Measurements from ENCODE around the gene TOMM40. TPM values are rescaled to one million over a fixed set of nuclear protein-coding genes. Genes with fewer than 3 reads are reported as not detected.
A peak's percentile ranks its signal among the peaks of the same experiment; 100 is the strongest.

TOMM40 gene
- total and polyA plus RNA-seq, 9 of the 15 experiments (the other 6 are each of a cell fraction or from before 2014, with no cell fraction given) = 0.89 to 290 (median 160) TPM

- TF ChIP-seq SMARCA4 (IDR thresholded peaks at IDR 0.05) (0 out of 2 replicates have a peak, but pooled peaks have one; percentile 7), ELK3 (CRISPR knock-in tag; IDR thresholded peaks at IDR 0.05) (no peak), C11orf30 (IDR thresholded peaks at IDR 0.05; ENCODE audit: low read depth) (no peak), ATF1 (CRISPR knock-in tag; IDR thresholded peaks at IDR 0.05) (no peak), ATF1 (tag; IDR thresholded peaks at IDR 0.05) (peak; percentile 34; the same call in 1 of the 2 replicates), RBBP5 (IDR thresholded peaks at IDR 0.05; ENCODE audit: borderline replicate concordance, insufficient read depth, low read length, poor library complexity, severe bottlenecking) (no peak), RBM25 (IDR thresholded peaks at IDR 0.05; ENCODE audit: low read depth, low read length, severe bottlenecking) (peak; percentile 58), HDAC2 (IDR thresholded peaks at IDR 0.05) (0 out of 2 replicates have a peak, but pooled peaks have one; percentile 14), PREB (CRISPR knock-in tag; IDR thresholded peaks at IDR 0.05) (no peak), BCOR (IDR thresholded peaks at IDR 0.05) (0 out of 2 replicates have a peak, but pooled peaks have one; percentile 7), MEF2A (IDR thresholded peaks at IDR 0.05; ENCODE audit: control insufficient read depth, low read depth, low read length) (no peak), GTF3C2 (IDR thresholded peaks at IDR 0.05; ENCODE audit: borderline replicate concordance, extremely low read depth, insufficient read length) (no peak), ZNF239 (CRISPR knock-in tag; IDR thresholded peaks at IDR 0.05) (no peak), BCL6 (CRISPR knock-in tag; IDR thresholded peaks at IDR 0.05) (no peak), FOXJ2 (tag; IDR thresholded peaks at IDR 0.05) (no peak), HDAC3 (IDR thresholded peaks at IDR 0.05; ENCODE audit: borderline replicate concordance, partially characterized antibody) (no peak), ATF2 (CRISPR knock-in tag; IDR thresholded peaks at IDR 0.05) (no peak), E2F1 (CRISPR knock-in tag; IDR thresholded peaks at IDR 0.05) (no peak), KDM1A (IDR thresholded peaks at IDR 0.05) (peak in 1 of 2 experiments; percentile 57; a peak in 2 of 4 replicates), ADNP (tag; IDR thresholded peaks at IDR 0.05) (peak; percentile 83; the same call in 1 of the 2 replicates), BRCA1 (IDR thresholded peaks at IDR 0.05) (no peak), BRCA1 (CRISPR knock-in tag; IDR thresholded peaks at IDR 0.05) (no peak)
These were observed 45.8 kb upstream of the TOMM40 start (continued) for GRCh38 chr19:44845286-44845611.

All from K562 (cell line).